GM23248 (cell line): ENCODE data around the gene IQSEC3. TPM values are rescaled to one million over a fixed set of nuclear protein-coding genes. Genes with fewer than 3 reads are reported as not detected.
"Not testable (repeated sequence)": the region's sequence is repeated elsewhere in the genome, so short reads cannot be mapped to it uniquely, and the experiment has no call there.

Experiments
- DNase-seq: peaks from one replicate; pipeline ENCODE4 v3.0.0-alpha.2; 2015
- H2AFZ ChIP-seq: fragments of 200-600 bp; sonication (generic); 2 replicates; pipeline ENCODE4 v1.6.1; 2016; ENCODE audit warnings: antibody characterized with exemption
- H3F3A ChIP-seq: fragments of 200-600 bp; sonication (generic); 2 replicates; pipeline ENCODE4 v1.6.1; 2016; ENCODE audit warnings: mild to moderate bottlenecking, antibody characterized with exemption, mixed run types; ENCODE audit not compliant: insufficient read depth
- H3K27ac ChIP-seq: fragments of 200-600 bp; sonication (generic); 2 replicates; pipeline ENCODE4 v1.5.1; 2016; ENCODE audit warnings: mild to moderate bottlenecking
- H3K27me3 ChIP-seq: fragments of 200-600 bp; sonication (generic); replicated peaks from 2 replicates; pipeline ENCODE4 v1.6.1; 2016; ENCODE audit warnings: mild to moderate bottlenecking; ENCODE audit not compliant: insufficient read depth
- H3K36me3 ChIP-seq: fragments of 200-600 bp; sonication (generic); 2 replicates; pipeline ENCODE4 v1.6.1; 2016; ENCODE audit warnings: low read depth, mild to moderate bottlenecking
- H3K4me1 ChIP-seq: fragments of 200-600 bp; sonication (generic); 2 replicates; pipeline ENCODE4 v1.6.1; 2016; ENCODE audit warnings: mild to moderate bottlenecking; ENCODE audit not compliant: insufficient read depth
- H3K4me2 ChIP-seq: fragments of 200-600 bp; sonication (generic); one replicate; pipeline ENCODE4 v1.6.1; 2016; ENCODE audit warnings: mild to moderate bottlenecking; ENCODE audit not compliant: unreplicated experiment
- H3K4me3 ChIP-seq: fragments of 200-600 bp; sonication (generic); 2 replicates; pipeline ENCODE4 v1.5.1; 2016; ENCODE audit warnings: mild to moderate bottlenecking
- H3K79me2 ChIP-seq: fragments of 200-600 bp; sonication (generic); 2 replicates; pipeline ENCODE4 v1.6.1; 2016; ENCODE audit warnings: mild to moderate bottlenecking; ENCODE audit not compliant: insufficient read depth
- H3K9ac ChIP-seq: fragments of 200-600 bp; sonication (generic); 2 replicates; pipeline ENCODE4 v1.6.1; 2016; ENCODE audit warnings: mild to moderate bottlenecking
- H3K9me2 ChIP-seq: fragments of 200-600 bp; sonication (generic); 2 replicates; pipeline ENCODE4 v1.6.1; 2016; ENCODE audit warnings: mixed run types, mild to moderate bottlenecking, moderate library complexity; ENCODE audit not compliant: insufficient read depth
- H3K9me3 ChIP-seq: fragments of 200-600 bp; sonication (generic); one replicate; pipeline ENCODE4 v1.6.1; 2017; ENCODE audit warnings: low read depth
- H4K20me1 ChIP-seq: fragments of 200-600 bp; sonication (generic); 2 replicates; pipeline ENCODE4 v1.6.0; 2016; ENCODE audit not compliant: insufficient read depth
- WGBS, 2 experiments: methylation state at CpG; one replicate each; pipeline ENCODE4 v1.1.6; 2015 to 2017; ENCODE audit warnings: low lambda C conversion rate in 2 of 2, low coverage in 1 of 2; ENCODE audit errors: missing lambda C conversion rate in 2 of 2; 5-methylcytosine and 5-hydroxymethylcytosine counted together
- in situ Hi-C: fragments of 300-500 bp; cut with MboI; formaldehyde crosslinking; loops from 2 replicates; pipeline ENCODE4 v1.15.0; 2020
- polyA plus RNA-seq: library from polyadenylated mRNA; unstranded; fragments of >200 nt; fragmentation: Nextera tagmentation; extraction: Ambion mirVana; gene quantifications from 2 replicates; pipeline ENCODE4 v1.2.1, GENCODE V29; 2016
- total RNA-seq: library from RNA; depleted of rRNA; stranded (reverse); fragments of >200 nt; shearing (Covaris generic); gene quantifications from 2 replicates; pipeline ENCODE4 v1.2.3, GENCODE V29; 2014

Gene IQSEC3
- total and polyA plus RNA-seq, 2 experiments from 2014 or later: not detected

DNA sequence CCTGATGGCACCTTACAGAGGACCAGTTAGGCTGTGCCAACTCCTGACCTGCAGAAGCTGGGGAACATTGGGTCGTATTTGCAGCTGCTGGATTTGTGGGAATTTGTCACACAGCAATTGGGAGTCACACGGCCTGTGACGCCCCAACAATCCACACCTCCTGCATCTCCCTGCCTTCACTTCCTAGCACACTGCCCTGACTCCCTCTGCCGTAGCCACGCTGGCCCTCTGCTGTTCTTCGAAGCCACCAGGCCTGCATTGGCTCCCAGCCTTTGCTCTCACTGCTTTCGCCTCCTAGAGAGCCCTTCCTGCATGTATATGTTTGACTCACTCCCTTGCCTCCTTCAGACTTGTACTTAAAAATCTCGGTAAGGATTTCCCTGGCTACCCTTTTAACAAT is 22.2 kb upstream of the IQSEC3 start:
- H3K4me2 ChIP-seq, H3F3A ChIP-seq, H3K4me3 ChIP-seq, H3K9me3 ChIP-seq, H3K27ac ChIP-seq, H3K4me1 ChIP-seq, in situ Hi-C loops, H4K20me1 ChIP-seq, H3K9ac ChIP-seq, DNase-seq, H3K9me2 ChIP-seq, H3K79me2 ChIP-seq, H2AFZ ChIP-seq, H3K36me3 ChIP-seq: not testable (repeated sequence)
- H3K27me3 ChIP-seq: peaks cover 11% of the 10 kb centered on the region
- 49 to 59% methylated on average over 8 of the region's 8 CpGs for WGBS, 2 experiments

DNA sequence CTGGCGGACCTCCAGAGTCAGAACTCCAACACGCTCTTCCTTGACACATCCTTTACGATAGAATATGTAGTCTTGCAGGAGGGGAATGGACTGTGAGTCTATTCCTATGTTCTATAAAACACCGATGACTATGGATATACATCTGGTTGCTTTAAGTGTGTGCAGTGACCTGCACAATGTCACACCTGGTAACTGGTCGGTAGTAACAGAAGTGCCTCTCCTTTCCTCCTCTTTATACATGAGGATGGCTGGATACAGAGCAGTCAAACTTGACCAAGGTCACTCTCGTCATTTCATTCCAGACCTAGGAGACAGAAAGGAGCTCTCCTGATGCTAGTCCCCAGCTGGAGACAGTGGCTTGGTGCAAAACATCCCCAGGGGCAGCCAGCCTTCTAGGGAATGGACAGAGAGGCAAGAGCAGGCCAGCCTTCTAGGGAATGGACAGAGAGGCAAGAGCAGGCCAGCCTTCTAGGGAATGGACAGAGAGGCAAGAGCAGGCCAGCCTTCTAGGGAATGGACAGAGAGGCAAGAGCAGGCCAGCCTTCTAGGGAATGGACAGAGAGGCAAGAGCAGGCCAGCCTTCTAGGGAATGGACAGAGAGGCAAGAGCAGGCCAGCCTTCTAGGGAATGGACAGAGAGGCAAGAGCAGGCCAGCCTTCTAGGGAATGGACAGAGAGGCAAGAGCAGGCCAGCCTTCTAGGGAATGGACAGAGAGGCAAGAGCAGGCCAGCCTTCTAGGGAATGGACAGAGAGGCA is 21.2 kb upstream of the IQSEC3 start:
- H3F3A ChIP-seq, H4K20me1 ChIP-seq, H3K36me3 ChIP-seq, H2AFZ ChIP-seq, H3K9me2 ChIP-seq, H3K4me2 ChIP-seq, H3K4me1 ChIP-seq, H3K4me3 ChIP-seq, H3K9me3 ChIP-seq, H3K79me2 ChIP-seq, H3K27ac ChIP-seq, H3K9ac ChIP-seq, DNase-seq, in situ Hi-C loops: not testable (repeated sequence)
- 53 to 57% methylated on average over 6 of the region's 6 CpGs for WGBS, 2 experiments
- peaks cover 11% of the 10 kb centered on the region for H3K27me3 ChIP-seq

DNA sequence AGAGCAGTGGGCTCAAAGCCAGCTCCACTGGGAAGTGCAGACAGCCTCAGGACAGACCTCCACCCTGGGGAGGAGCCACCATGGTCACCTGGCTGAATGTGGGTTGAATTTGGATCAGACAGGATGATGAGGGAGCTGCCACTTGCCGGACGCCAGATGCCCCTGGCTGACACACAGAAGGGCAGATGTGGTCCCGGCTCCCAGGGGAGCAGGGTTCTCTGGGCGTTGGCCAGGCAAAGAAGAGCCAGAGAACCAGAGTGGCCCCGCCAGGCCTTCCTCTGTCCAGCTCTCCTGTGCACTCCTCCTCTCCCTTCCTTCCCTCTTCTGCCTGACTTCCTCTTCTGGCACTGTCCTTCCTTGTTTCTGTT is 20.6 kb upstream of the IQSEC3 start:
- in situ Hi-C loops, H3K27ac ChIP-seq, H4K20me1 ChIP-seq, H3K36me3 ChIP-seq, DNase-seq, H3K4me3 ChIP-seq, H3F3A ChIP-seq, H2AFZ ChIP-seq, H3K4me2 ChIP-seq, H3K4me1 ChIP-seq, H3K79me2 ChIP-seq, H3K9ac ChIP-seq, H3K9me2 ChIP-seq, H3K9me3 ChIP-seq: not testable (repeated sequence)
- 55 to 59% methylated on average over 4 to 5 of the region's 5 CpGs for WGBS, 2 experiments
- peaks cover 11% of the 10 kb centered on the region for H3K27me3 ChIP-seq

- H3K27ac ChIP-seq, H3K4me3 ChIP-seq, H3K9me2 ChIP-seq, H3K79me2 ChIP-seq, H3K9me3 ChIP-seq, H4K20me1 ChIP-seq, H3K4me2 ChIP-seq, in situ Hi-C loops, H3F3A ChIP-seq, H3K4me1 ChIP-seq, H2AFZ ChIP-seq, H3K36me3 ChIP-seq, H3K9ac ChIP-seq, DNase-seq: not testable (repeated sequence)
- WGBS, 2 experiments: 38 to 44% methylated on average over 5 of the region's 5 CpGs
- peaks cover 11% of the 10 kb centered on the region for H3K27me3 ChIP-seq
Measured at GRCh38 chr12:46542-46941, 20.0 kb upstream of the IQSEC3 start.

DNA sequence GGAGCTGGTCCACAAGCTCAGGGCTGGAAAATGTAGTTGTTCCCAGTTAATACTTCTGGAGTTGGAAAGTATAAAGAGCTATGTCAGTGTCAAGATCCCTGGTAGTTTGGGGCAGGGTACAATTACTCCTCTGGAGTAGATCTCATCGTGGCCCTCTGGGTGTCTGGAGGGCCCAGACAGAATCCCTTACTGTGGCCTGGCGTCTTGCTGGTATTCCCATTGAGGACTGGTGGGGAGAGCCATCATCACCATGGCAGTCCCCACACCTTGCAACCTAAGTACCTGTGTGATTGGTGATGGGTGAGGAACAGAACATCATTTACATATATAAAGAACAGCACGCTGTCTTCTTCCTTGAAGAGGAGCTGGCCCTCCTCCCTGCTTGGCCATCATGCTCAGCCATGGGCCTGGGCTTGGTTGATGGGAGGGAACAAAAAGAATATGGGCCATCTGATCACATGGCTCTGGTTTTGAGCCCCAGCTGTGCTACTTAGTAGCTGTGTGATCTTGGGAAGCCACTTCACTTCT is 18.8 kb upstream of the IQSEC3 start:
- H3K36me3 ChIP-seq, H3K9me3 ChIP-seq, H3F3A ChIP-seq, H4K20me1 ChIP-seq, H3K9me2 ChIP-seq, H3K4me3 ChIP-seq, H3K4me2 ChIP-seq, H2AFZ ChIP-seq, H3K79me2 ChIP-seq, H3K9ac ChIP-seq, H3K27ac ChIP-seq, H3K4me1 ChIP-seq, DNase-seq, in situ Hi-C loops: not testable (repeated sequence)
- 27 to 38% methylated on average over 3 of the region's 3 CpGs for WGBS, 2 experiments
- H3K27me3 ChIP-seq: peaks cover 14% of the 10 kb centered on the region

DNA sequence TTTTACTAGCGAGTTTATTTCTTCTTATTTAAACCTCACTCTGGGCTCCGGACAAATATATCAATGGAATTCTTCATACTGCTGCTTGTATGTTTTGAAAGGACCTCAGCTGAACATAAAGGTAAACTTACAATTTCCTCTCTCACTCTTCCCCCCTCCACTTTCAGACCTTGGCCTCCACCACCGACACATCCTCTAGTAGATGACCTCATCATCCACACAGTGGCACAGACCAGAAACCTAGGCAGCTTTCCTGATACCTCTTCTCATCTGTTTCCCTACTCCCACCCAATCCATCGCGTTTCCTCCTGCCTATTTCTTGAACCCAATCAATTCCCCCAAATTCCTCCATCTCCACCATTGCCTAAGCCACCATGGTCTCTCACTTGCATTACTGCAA is 17.4 kb upstream of the IQSEC3 start:
- 48 to 53% methylated on average over 5 of the region's 5 CpGs for WGBS, 2 experiments
- not testable (repeated sequence) for H3K4me2 ChIP-seq

DNA sequence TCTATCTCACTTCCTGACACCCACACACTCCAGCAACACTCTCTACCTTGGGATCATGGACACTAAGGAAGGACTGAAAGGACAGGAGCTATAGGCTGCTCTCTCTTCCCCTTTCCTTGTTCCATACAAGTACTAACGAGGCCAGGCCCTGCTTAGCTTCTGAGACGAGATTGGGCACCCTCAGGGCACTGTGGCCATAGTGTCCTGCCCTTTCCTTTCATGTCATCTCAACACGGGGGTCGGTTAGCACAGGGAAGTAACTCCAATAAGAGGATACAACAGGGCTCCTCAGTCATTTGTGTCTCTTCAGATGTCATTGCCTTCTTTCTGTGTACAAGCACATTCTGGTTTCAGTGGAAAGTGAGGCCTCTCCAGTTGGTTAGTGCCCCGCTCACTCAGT is 15.5 kb upstream of the IQSEC3 start:
- H3K36me3 ChIP-seq, H3K4me3 ChIP-seq, H3F3A ChIP-seq, H3K27ac ChIP-seq, H2AFZ ChIP-seq, H3K9me2 ChIP-seq, H3K4me1 ChIP-seq, in situ Hi-C loops, H4K20me1 ChIP-seq, H3K79me2 ChIP-seq, H3K4me2 ChIP-seq, H3K9ac ChIP-seq, DNase-seq, H3K9me3 ChIP-seq: not testable (repeated sequence)
- peaks cover 38% of the 10 kb centered on the region for H3K27me3 ChIP-seq
- WGBS, 2 experiments: 37 to 48% methylated on average over 5 of the region's 5 CpGs

More for the DNA sequence above, 17.4 kb upstream of the IQSEC3 start:
- H3K9me3 ChIP-seq, H3K9ac ChIP-seq, H3K27ac ChIP-seq, H2AFZ ChIP-seq, in situ Hi-C loops, H3F3A ChIP-seq, H4K20me1 ChIP-seq, DNase-seq, H3K4me3 ChIP-seq, H3K36me3 ChIP-seq, H3K79me2 ChIP-seq, H3K9me2 ChIP-seq, H3K4me1 ChIP-seq: not testable (repeated sequence)
- H3K27me3 ChIP-seq: peaks cover 25% of the 10 kb centered on the region
